Endothelial cell of umbilical vein (primary cell): ENCODE data around the gene DCHS2. TPM values are rescaled to one million over a fixed set of nuclear protein-coding genes. Genes with fewer than 3 reads are reported as not detected.

ENCODE experiments used
- BruUV-seq: library from RNA; stranded (reverse); fragments of 400-500 nt; replicated peaks from 2 replicates; lab custom pipeline; 2021; lab: Mats Ljungman, UMichigan
- CTCF ChIA-PET: fragments of 300-600, 350-600 bp; sonication (Branson Sonifier 250); formaldehyde crosslinking; loops from one replicate; lab custom pipeline; 2021; ENCODE audit warnings: antibody characterized with exemption, inconsistent platforms; lab: Charles Lee
- POLR2A ChIA-PET: fragments of 300-600, 350-600 bp; sonication (Branson Sonifier 250); formaldehyde crosslinking; loops from one replicate; lab custom pipeline; 2021; ENCODE audit warnings: antibody characterized with exemption, inconsistent platforms; lab: Charles Lee
- DNase-seq: peaks from one replicate; pipeline ENCODE4 v3.0.0-alpha.2; 2011; ENCODE audit warnings: low read depth, low spot score
- FAIRE-seq: peaks from 2 replicates; lab custom pipeline; 2011; peaks lifted over from hg19 to GRCh38; lab: Jason Lieb, UNC
- H2AFZ ChIP-seq: 2 replicates; pipeline ENCODE4 v1.6.0; 2012; ENCODE audit warnings: low read depth, low read length, control low read depth, inconsistent platforms
- H3K27ac ChIP-seq: 2 replicates; pipeline ENCODE4 v1.5.1; 2011; ENCODE audit warnings: low read depth, mild to moderate bottlenecking, control low read depth, low read length, moderate library complexity; ENCODE audit not compliant: insufficient read depth
- H3K27me3 ChIP-seq, 2 experiments: 2 replicates each; pipeline versions ENCODE4 v1.6.0 to v1.6.1; 2011; ENCODE audit warnings: low read length in 2 of 2, mixed read lengths in 1 of 2; ENCODE audit not compliant: control insufficient read depth in 2 of 2, insufficient read depth in 2 of 2
- H3K36me3 ChIP-seq, 2 experiments: 2 replicates in 1 of 2; 3 replicates in 1 of 2; pipeline ENCODE4 v1.5.1; 2011; ENCODE audit warnings: low read length in 2 of 2, mild to moderate bottlenecking in 1 of 2, moderate library complexity in 1 of 2; ENCODE audit not compliant: control insufficient read depth in 2 of 2, insufficient read depth in 2 of 2; ENCODE audit errors: extremely low read depth in 1 of 2
- H3K4me1 ChIP-seq: 3 replicates; pipeline ENCODE4 v1.5.1; 2011; ENCODE audit warnings: mild to moderate bottlenecking, low read length; ENCODE audit not compliant: control insufficient read depth, insufficient read depth; ENCODE audit errors: extremely low read depth
- H3K4me2 ChIP-seq: 2 replicates; pipeline ENCODE4 v1.6.1; 2011; ENCODE audit warnings: low read length, control low read depth, mixed read lengths; ENCODE audit not compliant: insufficient read depth
- H3K4me3 ChIP-seq, 3 experiments: fragments of 200-600 bp in 1 of 3; sonication (generic), shearing (Covaris generic) in 1 of 3; replicated peaks in 1 of 3; 2 replicates each; pipeline ENCODE4 v1.5.1; 2011 to 2016; ENCODE audit warnings: control low read depth in 3 of 3, low read length in 3 of 3, mild to moderate bottlenecking in 2 of 3, inconsistent platforms in 1 of 3, low read depth in 1 of 3, moderate library complexity in 1 of 3; ENCODE audit not compliant: insufficient read depth in 1 of 3
- H3K79me2 ChIP-seq: 2 replicates; pipeline ENCODE4 v1.6.0; 2012; ENCODE audit warnings: low read length, inconsistent platforms; ENCODE audit not compliant: control insufficient read depth, insufficient read depth
- H3K9ac ChIP-seq: replicated peaks from 2 replicates; pipeline ENCODE3; 2011; ENCODE audit warnings: low read length, control low read depth; ENCODE audit not compliant: insufficient read depth; ENCODE audit errors: extremely low read depth
- H3K9me1 ChIP-seq: replicated peaks from 3 replicates; pipeline ENCODE4 v1.6.0; 2011; ENCODE audit warnings: mild to moderate bottlenecking, low read length; ENCODE audit not compliant: control insufficient read depth, insufficient read depth; ENCODE audit errors: extremely low read depth
- H3K9me3 ChIP-seq: replicated peaks from 2 replicates; pipeline ENCODE4 v1.5.1; 2012; ENCODE audit warnings: low read length, inconsistent platforms; ENCODE audit not compliant: control insufficient read depth, insufficient read depth
- H4K20me1 ChIP-seq: replicated peaks from 2 replicates; pipeline ENCODE3; 2011; ENCODE audit warnings: mild to moderate bottlenecking, low read length; ENCODE audit not compliant: control insufficient read depth, insufficient read depth; ENCODE audit errors: extremely low read depth
- CTCF ChIP-seq, 2 donors: IDR thresholded peaks; 1 replicate in 1 of 2; 2 replicates in 1 of 2; pipeline ENCODE4 v1.5.1; 2011; ENCODE audit warnings: low read length in 2 of 2, mild to moderate bottlenecking in 2 of 2, moderate library complexity in 2 of 2, control low read depth in 1 of 2, inconsistent platforms in 1 of 2, low read depth in 1 of 2; ENCODE audit not compliant: insufficient read depth in 1 of 2; ENCODE audit errors: extremely low read depth in 1 of 2
- EZH2 ChIP-seq: IDR thresholded peaks from 2 replicates; pipeline ENCODE4 v1.6.1; 2012; ENCODE audit warnings: borderline replicate concordance, low read depth, mild to moderate bottlenecking, moderate library complexity, low read length, inconsistent platforms; ENCODE audit not compliant: severe bottlenecking
- FOS ChIP-seq: IDR thresholded peaks from 2 replicates; pipeline ENCODE4 v1.6.1; 2011; ENCODE audit warnings: mild to moderate bottlenecking, low read length, moderate library complexity, borderline replicate concordance; ENCODE audit not compliant: insufficient read depth
- GATA2 ChIP-seq: IDR thresholded peaks from 2 replicates; pipeline ENCODE4 v1.7.0; 2011; ENCODE audit warnings: low read depth, mild to moderate bottlenecking, moderate library complexity, mixed read lengths, low read length; ENCODE audit not compliant: insufficient read length, insufficient read depth
- JUN ChIP-seq: IDR thresholded peaks from 2 replicates; pipeline ENCODE4 v1.6.1; 2011; ENCODE audit warnings: borderline replicate concordance, low read depth; ENCODE audit not compliant: insufficient read length, insufficient read depth
- MAX ChIP-seq: IDR thresholded peaks from 2 replicates; pipeline ENCODE4 v1.6.1; 2011; ENCODE audit not compliant: insufficient read depth, insufficient read length
- MYC ChIP-seq: IDR thresholded peaks from one replicate; pipeline ENCODE4 v1.6.1; 2011; ENCODE audit warnings: mild to moderate bottlenecking, low read depth, low read length
- POLR2A ChIP-seq: IDR thresholded peaks from 2 replicates; pipeline ENCODE4 v1.6.1; 2012; ENCODE audit warnings: low read depth, mild to moderate bottlenecking, control low read depth, low read length
- POLR2AphosphoS5 ChIP-seq: IDR thresholded peaks from 2 replicates; pipeline ENCODE4 v1.6.1; 2012; ENCODE audit warnings: low read depth, mild to moderate bottlenecking, control low read depth, low read length, moderate library complexity; ENCODE audit not compliant: insufficient read depth
- dilution Hi-C: fragments of 300-500 bp; cut with MboI; formaldehyde crosslinking; loops from one replicate; pipeline ENCODE4 v1.15.0; 2019; ENCODE audit warnings: low sequenced_read_pairs; ENCODE audit not compliant: extremely low pct_ligation_motif_present
- intact Hi-C: fragments of 100-400 bp; cut with micrococcal nuclease; formaldehyde crosslinking; loops from one replicate; pipeline ENCODE4 v1.10.0; 2022
- polyA plus RNA-seq, 4 experiments: library from polyadenylated mRNA; depleted of rRNA in 3 of 4; stranded (reverse) in 3 of 4; unstranded in 1 of 4; fragments of >200 nt; gene quantifications; 2 replicates each; pipeline versions ENCODE4 v1.2.1 to v1.2.3, GENCODE V29; 2011 to 2012; ENCODE audit warnings: missing spikeins in 1 of 4
- total RNA-seq: library from RNA; stranded (reverse); gene quantifications from 2 replicates; pipeline ENCODE4 v1.2.3, GENCODE V29; 2021

The DCHS2 gene
- total and polyA plus RNA-seq, 2 donors (not counting 3 experiments of a cell fraction or from before 2014, with no cell fraction given): not detected

- Histone ChIP-seq H3K4me1 (no peaks in the 10 kb centered on the region), H3K36me3 (no peaks in the 10 kb centered on the region), H3K4me2 (no peak overlapping the region), H3K4me3 (no peak overlapping the region), H4K20me1 (no peaks in the 10 kb centered on the region), H3K27me3 (no peaks in the 10 kb centered on the region), H3K27ac (no peak overlapping the region), H3K9me3 (peaks cover 3% of the 10 kb centered on the region), H3K79me2 (no peaks in the 10 kb centered on the region), H3K9ac (no peak overlapping the region), H2AFZ (no peak overlapping the region), H3K9me1 (no peaks in the 10 kb centered on the region)
- DNase-seq (no peak), FAIRE-seq (no peak)
- POLR2A ChIA-PET: no interaction called here
- intact Hi-C loops: no loop called here
- BruUV-seq: no TSS peak
- TF ChIP-seq EZH2 (no peak), CTCF (IDR thresholded peaks at IDR 0.05; ENCODE audit: extremely low read depth in 1 of 2, insufficient read depth in 1 of 2, low read depth in 1 of 2, low read length in 2 of 2) (no peak), JUN (no peak), MYC (no peak), FOS (no peak), MAX (no peak), POLR2A (no peak), GATA2 (no peak), POLR2AphosphoS5 (no peak)
- CTCF ChIA-PET: no interaction called here
- dilution Hi-C loops: no loop called here
Measured at GRCh38 chr4:154308207-154308606, 183.4 kb downstream of the DCHS2 start.
